MCF 10A (cell line): ENCODE results near the gene PLEKHA6. TPM values are rescaled to one million over a fixed set of nuclear protein-coding genes. Genes with fewer than 3 reads are reported as not detected.

Experiments used
- BruUV-seq: library from RNA; stranded (reverse); fragments of 400-500 nt; replicated peaks from 2 replicates; lab custom pipeline; 2021; lab: Mats Ljungman, UMichigan
- CTCF ChIA-PET: fragments of 300-600 bp; sonication (Branson Sonifier 250); formaldehyde crosslinking; extraction: SDS; loops from one replicate; lab custom pipeline; 2021; ENCODE audit warnings: antibody characterized with exemption, inconsistent platforms; lab: Yijun Ruan, JAX
- POLR2A ChIA-PET: fragments of 300-600, 350-650 bp; sonication (Branson Sonifier 250); formaldehyde crosslinking; extraction: SDS; loops from one replicate; lab custom pipeline; 2020; ENCODE audit warnings: antibody characterized with exemption, inconsistent platforms; lab: Yijun Ruan, JAX
- DNase-seq: peaks from one replicate; pipeline ENCODE4 v3.0.0-alpha.2; 2018; ENCODE audit not compliant: unreplicated experiment
- H3K27ac Mint-ChIP-seq: one replicate; pipeline ENCODE4 v1.8.0; 2022; ENCODE audit warnings: mild to moderate bottlenecking, low read depth, mixed read lengths; ENCODE audit not compliant: unreplicated experiment
- H3K27me3 Mint-ChIP-seq: one replicate; pipeline ENCODE4 v1.8.0; 2022; ENCODE audit warnings: mixed read lengths; ENCODE audit not compliant: insufficient read depth, unreplicated experiment
- H3K36me3 Mint-ChIP-seq: one replicate; pipeline ENCODE4 v1.8.0; 2022; ENCODE audit warnings: mild to moderate bottlenecking, moderate library complexity, mixed read lengths; ENCODE audit not compliant: insufficient read depth, unreplicated experiment
- H3K4me1 Mint-ChIP-seq: one replicate; pipeline ENCODE4 v1.8.0; 2022; ENCODE audit warnings: mixed read lengths; ENCODE audit not compliant: insufficient read depth, unreplicated experiment
- H3K4me3 Mint-ChIP-seq: one replicate; pipeline ENCODE4 v1.8.0; 2022; ENCODE audit warnings: mild to moderate bottlenecking, moderate library complexity, mixed read lengths; ENCODE audit not compliant: unreplicated experiment
- H3K9me3 Mint-ChIP-seq: one replicate; pipeline ENCODE4 v1.8.0; 2022; ENCODE audit warnings: mixed read lengths; ENCODE audit not compliant: unreplicated experiment
- intact Hi-C: fragments of 100-400 bp; cut with micrococcal nuclease; formaldehyde crosslinking; loops from 2 replicates; pipeline ENCODE4 v1.14.1; 2022
- total RNA-seq: library from RNA; stranded (reverse); gene quantifications from 2 replicates; pipeline ENCODE4 v1.2.3, GENCODE V29; 2022
- TF ChIP-seq, protein P1 (sequence below): fragments of 200-600 bp; IDR thresholded peaks from one replicate; pipeline ENCODE4 v1.8.0; 2022; ENCODE audit warnings: antibody characterized with exemption, mild to moderate bottlenecking; ENCODE audit not compliant: unreplicated experiment

Gene PLEKHA6
- total RNA-seq, 1 experiment from 2014 or later = 75.9 TPM

DNA sequence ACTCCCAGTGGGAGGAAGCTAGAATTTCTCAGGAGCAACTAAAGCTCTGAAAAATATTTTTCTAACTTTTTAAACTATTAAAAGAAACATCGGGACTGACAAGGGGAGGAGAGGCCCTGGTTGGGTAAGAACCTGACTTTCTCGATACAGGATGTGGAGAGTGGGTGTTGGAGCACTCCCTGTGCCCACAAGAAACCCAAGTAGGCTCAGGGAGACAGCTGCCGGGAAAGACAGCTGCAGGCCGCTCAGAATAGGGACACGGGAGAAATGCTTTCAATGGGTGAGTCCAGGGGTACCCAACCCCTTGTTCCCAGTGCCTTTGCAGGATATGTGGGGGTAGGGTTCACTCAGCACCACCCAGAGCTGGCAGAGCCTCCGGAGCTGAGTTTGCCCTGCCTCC lies 43.6 kb downstream of the PLEKHA6 start:
- CTCF ChIA-PET = interaction anchor here (0.5 to 1.6 kb wide), 8 partner anchors 8 to 348 kb away, joined by 3 to 7 read pairs (median 4); no protein-coding TSS in a partner anchor
- no TSS peak for BruUV-seq
- intact Hi-C loops = no loop called here
- H3K36me3 Mint-ChIP-seq = no peaks in the 10 kb centered on the region
- peak overlapping the region; percentile 44 for H3K27ac Mint-ChIP-seq
- peaks cover 53% of the 10 kb centered on the region for H3K4me1 Mint-ChIP-seq
- TF ChIP-seq, protein P1, sequence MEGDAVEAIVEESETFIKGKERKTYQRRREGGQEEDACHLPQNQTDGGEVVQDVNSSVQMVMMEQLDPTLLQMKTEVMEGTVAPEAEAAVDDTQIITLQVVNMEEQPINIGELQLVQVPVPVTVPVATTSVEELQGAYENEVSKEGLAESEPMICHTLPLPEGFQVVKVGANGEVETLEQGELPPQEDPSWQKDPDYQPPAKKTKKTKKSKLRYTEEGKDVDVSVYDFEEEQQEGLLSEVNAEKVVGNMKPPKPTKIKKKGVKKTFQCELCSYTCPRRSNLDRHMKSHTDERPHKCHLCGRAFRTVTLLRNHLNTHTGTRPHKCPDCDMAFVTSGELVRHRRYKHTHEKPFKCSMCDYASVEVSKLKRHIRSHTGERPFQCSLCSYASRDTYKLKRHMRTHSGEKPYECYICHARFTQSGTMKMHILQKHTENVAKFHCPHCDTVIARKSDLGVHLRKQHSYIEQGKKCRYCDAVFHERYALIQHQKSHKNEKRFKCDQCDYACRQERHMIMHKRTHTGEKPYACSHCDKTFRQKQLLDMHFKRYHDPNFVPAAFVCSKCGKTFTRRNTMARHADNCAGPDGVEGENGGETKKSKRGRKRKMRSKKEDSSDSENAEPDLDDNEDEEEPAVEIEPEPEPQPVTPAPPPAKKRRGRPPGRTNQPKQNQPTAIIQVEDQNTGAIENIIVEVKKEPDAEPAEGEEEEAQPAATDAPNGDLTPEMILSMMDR = no peak
- DNase-seq = peak; percentile 65
- H3K9me3 Mint-ChIP-seq = no peaks in the 10 kb centered on the region
- POLR2A ChIA-PET = interaction anchor here (0.6 to 14.8 kb wide), 7 partner anchors 10 to 91 kb away, joined by 3 to 413 read pairs (median 4); no protein-coding TSS in a partner anchor
- no peak overlapping the region for H3K4me3 Mint-ChIP-seq
- no peaks in the 10 kb centered on the region for H3K27me3 Mint-ChIP-seq

DNA sequence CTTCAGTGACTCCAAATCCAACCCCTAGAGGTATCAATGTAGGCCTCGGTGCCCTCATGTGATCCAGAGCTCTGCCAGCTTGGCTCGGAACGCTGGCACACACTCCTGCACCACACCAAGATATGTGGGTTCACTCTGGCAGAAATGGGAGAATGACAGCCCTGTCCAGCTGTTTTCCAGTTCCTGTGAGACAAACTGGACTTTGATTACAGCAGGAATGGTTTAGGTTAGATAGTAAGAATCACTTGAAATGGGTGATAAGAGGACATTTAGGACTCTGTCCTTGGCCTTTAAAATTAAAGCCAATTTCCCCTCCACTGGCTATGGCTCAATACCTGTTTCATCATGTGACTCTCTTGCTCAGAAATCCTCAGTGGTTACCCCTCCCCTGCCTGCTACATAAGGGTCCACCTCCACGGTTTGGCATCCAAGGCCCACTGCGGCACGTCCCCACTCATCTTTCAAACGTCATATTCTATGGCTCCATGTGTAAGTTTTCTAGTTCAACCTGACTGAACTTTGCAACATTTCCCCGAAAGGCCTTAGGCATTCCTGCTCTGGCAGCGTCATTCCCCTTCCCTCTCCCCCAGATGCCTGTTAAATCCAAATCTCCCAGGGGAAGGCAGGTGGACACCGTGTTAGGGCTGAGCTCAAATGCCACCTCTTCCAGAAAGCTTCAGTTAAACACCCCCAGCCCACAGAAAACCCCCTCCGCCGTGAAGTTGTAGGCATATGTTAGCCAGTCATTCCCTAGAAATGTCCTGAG lies 44.7 kb downstream of the PLEKHA6 start:
- Mint-ChIP-seq H3K9me3 (no peaks in the 10 kb centered on the region), H3K4me1 (peaks cover 42% of the 10 kb centered on the region), H3K36me3 (no peaks in the 10 kb centered on the region), H3K4me3 (no peak overlapping the region), H3K27me3 (no peaks in the 10 kb centered on the region), H3K27ac (peak overlapping the region; percentile 3)
- TF ChIP-seq, protein P1 = no peak
- ChIA-PET POLR2A (interaction anchor here (1.0 to 14.8 kb wide), 5 partner anchors 11 to 60 kb away, joined by 3 to 413 read pairs (median 5); no protein-coding TSS in a partner anchor), CTCF (interaction anchor here (0.8 to 2.7 kb wide), 7 partner anchors 7 to 152 kb away, joined by 3 to 11 read pairs (median 3); no protein-coding TSS in a partner anchor)
- DNase-seq = no peak
- intact Hi-C loops = no loop called here
- BruUV-seq = no TSS peak

DNA sequence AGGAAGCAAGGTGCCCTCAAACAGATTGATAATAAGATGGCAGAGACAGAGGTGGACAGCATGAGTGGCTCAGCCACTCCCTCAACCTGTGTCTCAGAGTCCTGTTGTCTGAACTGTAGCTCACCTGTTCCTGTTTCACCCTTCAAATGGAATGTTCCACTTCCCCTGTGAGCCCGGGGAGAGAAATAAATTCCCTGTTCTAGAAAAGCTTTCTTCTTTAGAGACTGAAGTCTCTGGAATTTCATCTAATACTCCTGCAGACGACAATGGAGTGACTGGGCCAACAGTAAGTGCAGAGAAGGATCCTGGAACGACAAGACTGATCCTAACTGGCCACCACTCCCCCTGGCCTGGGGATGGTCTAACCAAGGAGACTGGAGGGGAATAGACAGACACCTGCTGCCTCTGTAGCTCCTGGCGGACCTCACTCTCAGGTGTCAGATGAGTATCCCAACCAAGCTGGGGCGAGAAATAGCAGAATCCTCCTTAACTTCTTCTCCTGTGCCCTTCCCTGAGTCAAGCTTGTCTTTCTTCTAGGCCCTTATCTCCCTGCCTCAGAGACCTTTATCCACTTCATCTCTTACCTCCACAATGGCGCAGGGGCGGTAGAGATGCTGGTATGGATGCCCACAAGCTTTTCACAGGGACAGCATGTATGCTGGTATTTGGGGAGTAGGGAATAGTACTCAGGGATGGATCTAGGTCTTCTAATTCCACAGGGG lies 45.4 kb downstream of the PLEKHA6 start:
- Mint-ChIP-seq H3K4me1 (peaks cover 34% of the 10 kb centered on the region), H3K4me3 (no peak overlapping the region), H3K36me3 (no peaks in the 10 kb centered on the region), H3K9me3 (no peaks in the 10 kb centered on the region), H3K27me3 (no peaks in the 10 kb centered on the region), H3K27ac (peak overlapping the region; percentile 4)
- BruUV-seq = no TSS peak
- TF ChIP-seq, protein P1 = no peak
- ChIA-PET CTCF (interaction anchor here (0.7 to 2.7 kb wide), 7 partner anchors 9 to 236 kb away, joined by 3 to 11 read pairs (median 4); no protein-coding TSS in a partner anchor), POLR2A (interaction anchor here (0.8 to 14.8 kb wide), 5 partner anchors 13 to 60 kb away, joined by 3 to 413 read pairs (median 5); no protein-coding TSS in a partner anchor)
- intact Hi-C loops = no loop called here
- DNase-seq = peak; percentile 83
